Stimulated activated CD8-positive, alpha-beta memory T cell treated with anti-CD3 and anti-CD28 coated beads, Interleukin-4, amount 100 ng/mL, for 48 hours (primary cell): ENCODE results near the gene P3H2.

ENCODE experiments used
- DNase-seq: peaks from one replicate; pipeline ENCODE4 v3.0.0-alpha.2; 2020

The P3H2 gene

GRCh38 chr3:189937302-189938127 lies 183.2 kb downstream of the P3H2 start:
- DNase-seq, result no peak

GRCh38 chr3:189936201-189936945 lies 184.3 kb downstream of the P3H2 start:
- DNase-seq, result no peak

GRCh38 chr3:189927975-189928895 lies 192.5 kb downstream of the P3H2 start:
- no peak for DNase-seq

- no peak for DNase-seq
These were observed 198.9 kb downstream of the P3H2 start for GRCh38 chr3:189921770-189922169.

GRCh38 chr3:189914799-189915198 lies 205.9 kb downstream of the P3H2 start:
- no peak for DNase-seq

GRCh38 chr3:189911001-189911400 lies 209.7 kb downstream of the P3H2 start:
- DNase-seq, result no peak

GRCh38 chr3:189909573-189909972 lies 211.1 kb downstream of the P3H2 start:
- DNase-seq, result no peak

GRCh38 chr3:189909139-189909538 lies 211.6 kb downstream of the P3H2 start:
- no peak for DNase-seq

GRCh38 chr3:189908646-189909045 lies 212.1 kb downstream of the P3H2 start:
- DNase-seq, result no peak

GRCh38 chr3:189907803-189908202 lies 212.9 kb downstream of the P3H2 start:
- no peak for DNase-seq
